C1 segment of cervical spinal cord (tissue), 14 donors: Measurements from ENCODE around the gene MYO1G.

ENCODE experiments used
- DNase-seq, 14 donors: peaks; one replicate each; lab custom pipeline; 2025; lab: John Stamatoyannopoulos, UW

Gene MYO1G

GRCh38 chr7:44967571-44968446 is 11.0 kb downstream of the MYO1G start:
- no peak for DNase-seq

DNA sequence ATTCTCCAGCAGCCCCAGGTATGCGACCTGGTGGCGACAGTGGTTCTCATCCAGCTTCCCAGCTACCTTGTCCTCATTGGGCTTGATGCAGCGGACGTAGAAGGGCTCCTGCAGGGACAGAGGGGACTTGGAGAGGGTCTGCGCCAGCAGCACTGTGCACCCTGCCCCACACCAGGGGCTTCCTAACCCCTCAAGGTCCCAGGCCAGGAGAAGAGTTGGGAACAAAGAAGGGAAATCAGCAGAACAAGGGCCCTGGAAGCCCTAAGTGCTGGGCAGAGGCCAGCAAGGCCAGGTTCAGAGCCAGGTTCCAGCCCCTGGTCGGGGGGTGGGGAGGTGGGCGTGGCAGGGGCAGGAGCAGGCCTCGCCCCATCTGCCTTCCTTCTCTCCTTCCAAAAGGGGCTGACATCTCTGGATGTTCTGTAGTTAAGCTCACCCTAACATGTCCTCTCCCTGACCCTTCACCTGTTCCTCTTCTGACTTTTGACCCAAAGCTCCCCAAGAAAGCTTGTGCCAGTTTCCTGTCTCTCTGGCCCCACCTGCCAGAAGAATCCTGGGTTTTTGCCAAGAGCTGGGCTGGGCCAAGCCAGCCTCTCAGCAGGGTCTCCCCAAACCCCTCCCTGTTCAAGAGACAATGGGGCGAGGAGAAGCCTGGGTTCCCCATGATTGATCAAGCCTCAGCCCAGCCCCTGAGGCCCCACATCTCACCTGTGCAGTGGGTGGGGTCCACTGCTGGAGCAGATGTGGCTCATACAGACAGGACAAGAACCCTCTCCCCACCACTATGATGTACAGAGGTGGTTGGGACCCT is 11.9 kb downstream of the MYO1G start:
- DNase-seq, result no peak

GRCh38 chr7:44965937-44966730 is 12.7 kb downstream of the MYO1G start:
- no peak for DNase-seq

DNA sequence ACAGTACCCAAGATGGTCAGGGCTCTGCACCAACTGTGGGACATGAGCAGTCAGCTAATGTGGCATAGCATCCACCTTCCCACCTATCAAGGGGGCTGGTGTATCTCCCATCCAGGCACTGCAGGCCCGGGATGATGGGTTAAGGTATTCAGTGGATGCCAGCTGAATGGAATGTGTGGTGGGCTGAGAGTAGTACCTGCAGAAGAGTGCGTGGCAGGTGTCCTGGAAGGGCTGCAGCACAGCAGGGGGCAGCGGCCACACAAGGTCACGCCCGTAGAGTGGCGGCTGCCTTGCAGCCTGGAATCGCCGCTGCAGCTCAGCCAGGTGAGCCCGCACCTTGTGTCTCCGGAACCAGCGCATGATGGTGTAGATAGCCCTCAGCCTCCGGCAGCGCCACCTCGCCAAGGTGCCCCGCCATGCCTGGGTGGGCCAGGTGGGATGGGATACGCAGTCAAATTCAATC is 13.3 kb downstream of the MYO1G start:
- DNase-seq, result no peak

- DNase-seq, result no peak
These were observed 13.9 kb downstream of the MYO1G start for GRCh38 chr7:44964831-44965440.

DNA sequence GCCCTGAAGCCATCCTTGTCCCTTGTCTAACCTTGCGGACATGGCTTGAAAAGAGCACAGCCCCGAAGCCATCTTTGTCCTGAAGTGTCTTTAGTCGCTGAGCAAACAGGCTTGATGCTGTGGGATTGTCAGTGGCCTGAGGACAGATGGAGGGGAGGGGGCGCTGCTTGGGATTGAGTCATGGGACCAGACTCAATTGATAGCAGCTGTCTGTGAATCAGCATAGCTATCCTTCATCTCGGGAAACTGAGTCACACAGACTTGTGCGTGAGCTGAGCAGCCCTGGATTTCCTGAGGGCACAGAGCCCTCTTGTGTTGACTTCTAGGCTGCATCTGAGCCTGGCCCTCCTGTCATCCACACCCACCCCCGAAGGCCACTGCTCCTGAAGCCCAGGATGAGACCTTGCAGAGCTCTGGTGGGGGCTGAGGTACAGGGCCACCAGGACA is 14.4 kb downstream of the MYO1G start:
- no peak for DNase-seq

GRCh38 chr7:44963364-44964290 is 15.2 kb downstream of the MYO1G start:
- no peak for DNase-seq

- DNase-seq, result peak in 2 of 14 donors; percentile 12 to 43
These were observed 16.1 kb downstream of the MYO1G start for GRCh38 chr7:44962483-44963251.

GRCh38 chr7:44961844-44962482 is 16.9 kb downstream of the MYO1G start:
- peak in 1 of 14 donors; percentile 33 for DNase-seq

GRCh38 chr7:44960011-44960580 is 18.7 kb downstream of the MYO1G start:
- no peak for DNase-seq

DNA sequence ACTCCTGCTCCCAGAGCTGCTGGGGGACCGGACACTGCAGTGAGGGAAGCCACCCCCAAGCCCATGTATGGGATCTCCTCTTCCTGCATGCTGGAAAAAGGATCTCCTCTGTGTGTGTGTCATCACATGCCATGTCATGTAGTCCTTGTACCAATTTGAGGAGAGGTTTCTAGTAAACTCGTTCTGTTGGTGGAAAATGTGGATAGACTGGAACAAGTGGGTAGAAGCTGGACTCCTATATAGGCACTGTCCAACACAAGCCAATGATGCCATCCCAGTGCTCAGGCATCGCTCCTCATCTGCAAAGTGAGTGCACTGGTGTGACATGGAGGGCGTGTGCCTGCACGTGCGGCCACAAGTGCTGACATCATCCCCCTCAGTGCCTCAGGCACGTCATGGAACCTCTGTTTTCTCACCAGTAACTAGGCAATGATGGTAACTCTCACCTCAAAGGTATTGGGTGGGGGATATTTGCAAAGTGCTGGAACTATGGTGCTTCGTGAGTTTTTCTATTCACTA is 19.3 kb downstream of the MYO1G start:
- DNase-seq, result no peak

GRCh38 chr7:44958645-44959344 is 20.0 kb downstream of the MYO1G start:
- DNase-seq, result no peak

DNA sequence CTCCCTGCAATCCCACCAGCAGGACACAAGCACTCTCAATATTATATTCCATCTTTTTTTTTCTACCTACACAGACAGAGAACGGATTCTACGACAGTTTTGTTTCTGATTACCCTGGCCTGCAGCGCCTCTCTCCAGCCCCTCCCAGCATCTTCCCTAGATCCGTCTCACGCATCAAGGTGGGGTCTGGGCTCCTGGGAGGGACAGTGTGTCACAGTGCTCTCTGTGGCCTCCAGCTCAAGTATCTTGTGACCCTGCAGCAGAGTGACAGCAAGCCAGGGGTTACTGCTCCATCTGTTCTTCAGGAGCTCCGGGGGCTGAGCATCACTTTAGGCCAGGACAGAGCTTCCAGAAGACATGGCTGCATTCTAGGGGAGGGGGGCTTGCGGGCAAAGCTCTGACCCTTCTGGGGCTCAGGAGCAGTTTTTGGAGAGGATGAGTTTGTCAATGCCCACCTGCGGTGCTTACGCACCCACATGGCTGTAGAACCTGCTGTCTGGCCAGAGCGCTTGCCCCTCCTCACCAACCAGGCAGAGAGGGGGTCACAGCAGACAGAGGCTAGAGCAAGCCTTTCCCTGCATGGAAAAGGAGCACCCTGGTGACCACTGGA is 22.6 kb downstream of the MYO1G start:
- no peak for DNase-seq

GRCh38 chr7:44955733-44956132 is 23.1 kb downstream of the MYO1G start:
- no peak for DNase-seq

- no peak for DNase-seq
These were observed 25.7 kb downstream of the MYO1G start for GRCh38 chr7:44953156-44953555.

DNA sequence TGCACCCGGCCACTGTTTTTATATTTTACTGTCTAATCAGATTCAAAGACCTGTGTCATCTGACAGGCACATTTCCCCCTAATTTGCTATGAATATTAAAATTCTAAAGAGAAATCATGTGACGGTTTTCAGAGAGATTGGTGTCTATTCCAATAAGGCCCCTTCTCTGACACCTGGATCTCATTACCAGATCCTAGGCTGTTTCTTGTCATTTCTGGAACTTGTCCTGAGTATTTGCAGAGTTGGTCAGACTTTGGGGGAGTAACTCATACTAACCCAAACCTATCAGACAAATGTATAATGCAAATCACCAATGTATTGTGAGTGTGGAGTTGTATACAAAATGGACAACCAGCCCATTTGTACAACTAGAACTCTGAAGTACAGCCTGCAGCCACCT is 29.5 kb downstream of the MYO1G start:
- DNase-seq, result no peak

GRCh38 chr7:44945479-44945878 is 33.3 kb downstream of the MYO1G start:
- DNase-seq, result no peak
